Measurements from ENCODE around the gene PCYT1A. TPM values are rescaled to one million over a fixed set of nuclear protein-coding genes. Genes with fewer than 3 reads are reported as not detected.

The PCYT1A gene
- total RNA-seq, 1 experiment from 2014 or later: 96.8 TPM

DNA sequence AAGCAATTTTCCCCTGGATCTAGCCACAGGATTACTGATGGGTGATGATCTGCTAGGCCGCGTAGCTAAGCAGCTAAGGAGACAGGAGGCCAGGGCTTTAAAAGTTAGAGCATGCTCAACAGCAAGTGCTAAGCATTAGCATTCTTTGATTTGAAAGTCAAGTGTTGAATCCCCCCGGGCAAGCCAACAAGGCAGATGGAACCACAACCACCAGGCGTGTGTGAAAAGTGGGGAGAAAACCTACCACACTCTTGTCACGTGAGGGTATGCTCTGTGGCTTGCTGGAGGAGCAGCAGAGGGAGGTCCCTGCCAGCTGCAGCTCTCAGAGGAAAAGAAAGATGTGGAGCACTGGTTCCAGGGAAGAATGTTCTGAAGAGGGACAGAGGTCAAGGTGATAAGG is 50.3 kb downstream of the PCYT1A start:
- ATAC-seq (no peak), DNase-seq (ENCODE audit: low read depth, low spot score) (no peak)
- intact Hi-C loops (cut with micrococcal nuclease; ENCODE audit: unreplicated experiment) (no loop called here), in situ Hi-C loops (cut with HindIII; ENCODE audit: low pct_unique_long_range_greater_than_20kb, low sequenced_read_pairs) (no loop called here)
- Histone ChIP-seq H3K4me1 (ENCODE audit: control insufficient read depth, insufficient read depth, low read length) (no peaks in the 10 kb centered on the region), H3K27me3 (ENCODE audit: control insufficient read depth, insufficient read depth, low read length) (no peaks in the 10 kb centered on the region), H3K9me3 (ENCODE audit: control insufficient read depth, insufficient read depth, low read depth, low read length) (no peaks in the 10 kb centered on the region), H3K27ac (ENCODE audit: low read length) (no peak overlapping the region), H3K4me3 (ENCODE audit: low read depth in 2 of 2, low read length in 2 of 2) (no peak overlapping the region), H3K36me3 (ENCODE audit: control insufficient read depth, insufficient read depth, low read length) (peaks cover 26% of the 10 kb centered on the region)
- ChIA-PET CTCF (no interaction called here), POLR2A (no interaction called here)
- no peak for TF ChIP-seq TCF7L2 (IDR thresholded peaks at IDR 0.05; ENCODE audit: low read depth, low read length)
- no peak for TF ChIP-seq CTCF (IDR thresholded peaks at IDR 0.05)
- TF ChIP-seq POLR2AphosphoS5 (IDR thresholded peaks at IDR 0.05; ENCODE audit: low read depth, low read length): no peak
- no peak for TF ChIP-seq SIN3A (IDR thresholded peaks at IDR 0.05; ENCODE audit: borderline replicate concordance, insufficient read depth, low read depth, low read length)
- TF ChIP-seq, protein P1, sequence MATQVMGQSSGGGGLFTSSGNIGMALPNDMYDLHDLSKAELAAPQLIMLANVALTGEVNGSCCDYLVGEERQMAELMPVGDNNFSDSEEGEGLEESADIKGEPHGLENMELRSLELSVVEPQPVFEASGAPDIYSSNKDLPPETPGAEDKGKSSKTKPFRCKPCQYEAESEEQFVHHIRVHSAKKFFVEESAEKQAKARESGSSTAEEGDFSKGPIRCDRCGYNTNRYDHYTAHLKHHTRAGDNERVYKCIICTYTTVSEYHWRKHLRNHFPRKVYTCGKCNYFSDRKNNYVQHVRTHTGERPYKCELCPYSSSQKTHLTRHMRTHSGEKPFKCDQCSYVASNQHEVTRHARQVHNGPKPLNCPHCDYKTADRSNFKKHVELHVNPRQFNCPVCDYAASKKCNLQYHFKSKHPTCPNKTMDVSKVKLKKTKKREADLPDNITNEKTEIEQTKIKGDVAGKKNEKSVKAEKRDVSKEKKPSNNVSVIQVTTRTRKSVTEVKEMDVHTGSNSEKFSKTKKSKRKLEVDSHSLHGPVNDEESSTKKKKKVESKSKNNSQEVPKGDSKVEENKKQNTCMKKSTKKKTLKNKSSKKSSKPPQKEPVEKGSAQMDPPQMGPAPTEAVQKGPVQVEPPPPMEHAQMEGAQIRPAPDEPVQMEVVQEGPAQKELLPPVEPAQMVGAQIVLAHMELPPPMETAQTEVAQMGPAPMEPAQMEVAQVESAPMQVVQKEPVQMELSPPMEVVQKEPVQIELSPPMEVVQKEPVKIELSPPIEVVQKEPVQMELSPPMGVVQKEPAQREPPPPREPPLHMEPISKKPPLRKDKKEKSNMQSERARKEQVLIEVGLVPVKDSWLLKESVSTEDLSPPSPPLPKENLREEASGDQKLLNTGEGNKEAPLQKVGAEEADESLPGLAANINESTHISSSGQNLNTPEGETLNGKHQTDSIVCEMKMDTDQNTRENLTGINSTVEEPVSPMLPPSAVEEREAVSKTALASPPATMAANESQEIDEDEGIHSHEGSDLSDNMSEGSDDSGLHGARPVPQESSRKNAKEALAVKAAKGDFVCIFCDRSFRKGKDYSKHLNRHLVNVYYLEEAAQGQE (IDR thresholded peaks at IDR 0.05; ENCODE audit: insufficient read depth in 1 of 2, low read depth in 2 of 2, low read length in 1 of 2): no peak
- BruUV-seq (replicated peaks): no TSS peak

GRCh38 chr3:196236223-196236622 is 51.3 kb downstream of the PCYT1A start:
- H3K4me3 ChIP-seq (ENCODE audit: low read depth in 2 of 2, low read length in 2 of 2): no peak overlapping the region
- H3K36me3 ChIP-seq (ENCODE audit: control insufficient read depth, insufficient read depth, low read length): peaks cover 19% of the 10 kb centered on the region
- no peaks in the 10 kb centered on the region for H3K9me3 ChIP-seq (ENCODE audit: control insufficient read depth, insufficient read depth, low read depth, low read length)
- TF ChIP-seq SIN3A (IDR thresholded peaks at IDR 0.05; ENCODE audit: borderline replicate concordance, insufficient read depth, low read depth, low read length) (no peak), CTCF (IDR thresholded peaks at IDR 0.05) (no peak), TCF7L2 (IDR thresholded peaks at IDR 0.05; ENCODE audit: low read depth, low read length) (no peak), POLR2AphosphoS5 (IDR thresholded peaks at IDR 0.05; ENCODE audit: low read depth, low read length) (no peak)
- ChIA-PET CTCF (no interaction called here), POLR2A (interaction anchor here (0.6 kb wide), 1 partner anchor 79 kb away, joined by 3 read pairs; no protein-coding TSS in a partner anchor)
- no peaks in the 10 kb centered on the region for H3K4me1 ChIP-seq (ENCODE audit: control insufficient read depth, insufficient read depth, low read length)
- DNase-seq (ENCODE audit: low read depth, low spot score) (no peak), ATAC-seq (no peak)
- H3K27ac ChIP-seq (ENCODE audit: low read length): no peak overlapping the region
- no peaks in the 10 kb centered on the region for H3K27me3 ChIP-seq (ENCODE audit: control insufficient read depth, insufficient read depth, low read length)
- intact Hi-C loops (cut with micrococcal nuclease; ENCODE audit: unreplicated experiment): no loop called here
- in situ Hi-C loops (cut with HindIII; ENCODE audit: low pct_unique_long_range_greater_than_20kb, low sequenced_read_pairs): no loop called here
- BruUV-seq (replicated peaks): TSS peak; percentile 42
